GM18508 (cell line): ENCODE data around the gene PROSER2.
"Not testable (repeated sequence)": the region's sequence is repeated elsewhere in the genome, so short reads cannot be mapped to it uniquely, and the experiment has no call there.

Experiments
- ATAC-seq: cut with Tn5 transposase; IDR thresholded peaks from one replicate; pipeline ENCODE4 v1.9.1; 2021; ENCODE audit warnings: moderate number of reproducible peaks; ENCODE audit not compliant: insufficient read depth, unreplicated experiment

PROSER2 gene

GRCh38 chr10:11832042-11832441 is 8.9 kb downstream of the PROSER2 start:
- ATAC-seq, result no peak

GRCh38 chr10:11835061-11835460 is 11.9 kb downstream of the PROSER2 start:
- no peak for ATAC-seq

GRCh38 chr10:11835704-11836103 is 12.5 kb downstream of the PROSER2 start:
- no peak for ATAC-seq

- ATAC-seq, result no peak
Observed at GRCh38 chr10:11837372-11838161, 14.4 kb downstream of the PROSER2 start.

DNA sequence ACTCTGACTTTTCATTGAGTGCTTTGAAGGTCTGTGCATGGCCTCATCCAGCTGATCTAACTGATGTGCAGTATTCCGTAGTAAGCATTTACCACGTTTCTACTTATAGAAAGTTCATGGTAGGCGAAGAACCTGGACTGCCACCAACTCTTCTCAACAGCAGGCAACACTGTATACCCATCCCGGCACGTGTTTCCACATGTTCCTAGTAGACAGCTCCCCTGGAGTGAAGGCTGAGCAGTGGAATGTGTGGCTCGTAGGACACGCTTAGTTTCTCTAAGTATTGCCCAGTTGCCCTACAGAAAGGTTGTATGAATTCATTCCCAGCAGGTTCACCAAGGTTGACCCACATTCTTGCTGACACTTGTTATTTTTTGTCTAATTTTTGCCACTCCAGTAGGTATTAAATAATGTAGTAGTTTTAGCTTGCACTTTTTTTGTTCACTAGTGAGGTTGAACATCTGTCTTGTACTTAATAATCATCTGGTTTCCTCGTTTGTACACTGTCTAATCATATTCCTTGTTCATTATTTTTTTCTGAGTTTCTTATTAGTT is 15.2 kb downstream of the PROSER2 start:
- no peak for ATAC-seq

DNA sequence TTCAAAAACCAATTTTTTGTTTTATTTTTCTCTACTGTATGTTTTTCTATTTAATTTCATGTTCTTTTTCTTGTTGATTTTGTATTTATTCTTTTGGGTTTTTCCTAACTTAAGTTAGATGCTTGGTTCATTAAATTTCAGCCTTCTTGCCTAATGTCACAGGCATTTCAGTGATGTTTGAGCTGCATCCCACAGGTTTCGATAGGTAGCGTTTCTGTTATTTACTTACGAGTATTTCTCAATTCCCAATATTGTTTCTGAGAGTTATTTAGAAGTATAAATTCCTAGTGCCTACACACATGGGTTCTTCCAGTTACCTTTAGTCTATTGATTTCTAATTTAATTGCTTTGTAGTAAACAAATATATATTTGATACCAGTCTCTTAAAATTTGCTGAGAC is 18.2 kb downstream of the PROSER2 start:
- ATAC-seq, result no peak

GRCh38 chr10:11842411-11842810 is 19.3 kb downstream of the PROSER2 start:
- ATAC-seq, result no peak

DNA sequence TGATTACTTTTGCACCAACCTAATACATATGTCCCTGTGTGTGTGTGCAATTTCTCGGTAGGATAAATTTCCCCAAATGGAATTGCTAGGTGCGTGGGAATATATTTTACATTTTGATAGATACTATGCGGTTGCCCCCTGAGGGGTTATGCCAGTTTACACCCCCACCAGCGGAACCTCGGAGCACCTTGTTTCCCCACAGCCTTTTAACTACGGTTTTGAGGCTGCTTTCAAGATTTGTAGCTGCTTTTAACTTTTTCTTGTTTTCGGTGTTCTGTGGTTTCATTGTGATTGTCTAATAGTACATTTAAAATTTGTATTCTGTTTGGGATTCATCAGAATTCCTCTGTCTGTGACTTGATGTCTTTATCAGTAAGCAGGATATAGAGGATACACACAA is 22.0 kb downstream of the PROSER2 start:
- no peak for ATAC-seq

DNA sequence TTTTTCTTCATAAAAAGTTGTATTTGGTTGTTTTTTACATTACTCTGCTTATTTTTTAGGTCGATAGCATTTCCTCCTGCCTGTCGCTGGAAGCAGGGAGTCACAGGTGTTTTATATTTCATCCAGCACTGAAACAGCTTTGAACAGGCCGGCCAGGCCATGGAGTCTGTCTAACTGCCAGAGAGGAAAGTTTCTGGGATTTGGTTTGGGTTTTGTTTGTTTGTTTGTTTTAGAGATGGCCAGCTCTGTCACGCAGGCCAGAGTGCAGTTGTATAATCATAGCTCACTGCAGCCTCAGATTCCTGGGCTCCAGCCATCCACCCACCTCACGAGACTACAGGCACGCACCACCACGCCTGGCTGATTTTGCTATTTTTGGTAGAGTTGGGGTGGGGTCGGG is 23.4 kb downstream of the PROSER2 start:
- no peak for ATAC-seq

GRCh38 chr10:11849277-11849676 is 26.1 kb downstream of the PROSER2 start:
- ATAC-seq, result no peak

GRCh38 chr10:11849911-11850310 is 26.8 kb downstream of the PROSER2 start:
- no peak for ATAC-seq

- ATAC-seq, result no peak
Observed at GRCh38 chr10:11851910-11852309, 28.8 kb downstream of the PROSER2 start.

GRCh38 chr10:11852637-11853036 is 29.5 kb downstream of the PROSER2 start:
- not testable (repeated sequence) for ATAC-seq

GRCh38 chr10:11853468-11853867 is 30.3 kb downstream of the PROSER2 start:
- ATAC-seq, result no peak

DNA sequence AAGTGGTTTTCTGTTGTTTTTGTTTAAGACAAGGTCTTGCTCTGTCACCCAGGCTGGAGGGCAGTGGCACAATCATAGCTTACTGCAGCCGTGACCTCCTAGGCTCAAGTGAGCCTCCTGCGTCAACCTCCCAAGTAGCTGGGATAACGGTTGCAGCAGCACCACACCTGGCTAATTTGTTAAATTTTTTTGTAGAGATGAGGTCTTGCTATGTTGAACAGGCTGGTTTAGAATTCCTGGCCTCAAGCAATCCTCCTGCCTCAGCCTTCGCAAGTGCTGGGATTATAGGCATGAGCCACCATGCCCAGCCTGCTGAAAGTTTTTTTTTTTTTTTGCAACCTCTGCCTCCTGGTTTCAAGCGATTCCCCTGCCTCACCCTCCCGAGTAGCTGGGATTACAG is 31.1 kb downstream of the PROSER2 start:
- no peak for ATAC-seq

DNA sequence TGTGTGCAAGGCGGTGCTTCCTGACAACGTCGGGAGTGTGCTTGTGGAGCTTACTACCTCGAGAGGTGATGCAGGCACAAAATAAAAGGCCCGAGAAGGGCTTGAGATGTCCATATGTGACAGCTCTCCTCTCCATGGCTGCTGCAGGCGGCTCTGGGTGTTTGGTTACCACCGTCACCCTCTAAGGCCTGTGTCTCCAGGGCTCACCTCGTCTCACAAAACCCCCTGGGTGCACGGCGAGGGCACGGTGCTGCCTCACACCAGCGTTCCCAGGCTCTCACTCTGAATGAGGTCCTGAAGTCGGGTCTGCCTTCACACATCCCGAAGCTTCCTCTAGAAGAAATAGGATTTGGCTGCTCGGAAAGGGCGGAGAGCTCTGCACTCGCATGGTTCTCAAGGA is 32.9 kb downstream of the PROSER2 start:
- no peak for ATAC-seq

GRCh38 chr10:11856678-11857077 is 33.5 kb downstream of the PROSER2 start:
- ATAC-seq, result no peak

DNA sequence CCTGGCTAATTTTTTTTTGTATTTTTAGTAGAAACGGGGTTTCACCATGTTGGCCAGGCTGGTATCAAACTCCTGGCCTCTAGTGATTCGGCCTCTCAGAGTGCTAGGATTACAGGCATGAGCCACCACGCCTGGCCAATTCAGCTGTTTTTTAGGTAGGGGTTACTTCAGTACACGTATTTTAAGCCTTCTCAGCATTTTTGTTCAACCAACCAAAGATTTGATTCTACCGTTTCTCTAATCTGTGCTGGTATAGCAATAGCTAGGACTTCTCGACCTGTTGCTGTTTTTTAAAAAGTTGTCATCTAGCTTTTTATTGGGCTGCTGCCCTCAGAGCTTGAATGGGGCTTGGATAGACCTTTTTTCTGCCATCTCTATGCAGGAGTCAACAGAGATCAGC is 34.9 kb downstream of the PROSER2 start:
- no peak for ATAC-seq

DNA sequence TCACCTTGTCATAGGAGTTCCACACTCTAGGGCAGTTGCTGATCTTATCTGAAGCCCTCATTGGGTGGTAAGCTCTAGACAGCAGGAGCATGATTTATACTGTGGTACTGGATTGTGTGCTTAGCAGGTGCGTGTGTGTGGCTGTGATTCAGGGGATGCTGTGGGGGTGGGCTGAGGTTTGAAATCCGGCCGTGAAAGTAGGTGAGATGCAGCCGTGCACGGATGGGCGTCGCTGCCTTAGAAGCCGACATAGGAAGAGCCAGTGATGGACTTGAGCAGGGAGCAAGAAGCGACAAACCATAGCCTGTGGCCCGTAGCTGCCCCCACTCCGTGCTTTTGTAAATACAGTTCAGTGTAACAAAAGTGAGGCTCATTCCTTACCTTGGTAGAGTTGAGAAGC is 38.2 kb downstream of the PROSER2 start:
- no peak for ATAC-seq

GRCh38 chr10:11861811-11862428 is 38.8 kb downstream of the PROSER2 start:
- no peak for ATAC-seq

DNA sequence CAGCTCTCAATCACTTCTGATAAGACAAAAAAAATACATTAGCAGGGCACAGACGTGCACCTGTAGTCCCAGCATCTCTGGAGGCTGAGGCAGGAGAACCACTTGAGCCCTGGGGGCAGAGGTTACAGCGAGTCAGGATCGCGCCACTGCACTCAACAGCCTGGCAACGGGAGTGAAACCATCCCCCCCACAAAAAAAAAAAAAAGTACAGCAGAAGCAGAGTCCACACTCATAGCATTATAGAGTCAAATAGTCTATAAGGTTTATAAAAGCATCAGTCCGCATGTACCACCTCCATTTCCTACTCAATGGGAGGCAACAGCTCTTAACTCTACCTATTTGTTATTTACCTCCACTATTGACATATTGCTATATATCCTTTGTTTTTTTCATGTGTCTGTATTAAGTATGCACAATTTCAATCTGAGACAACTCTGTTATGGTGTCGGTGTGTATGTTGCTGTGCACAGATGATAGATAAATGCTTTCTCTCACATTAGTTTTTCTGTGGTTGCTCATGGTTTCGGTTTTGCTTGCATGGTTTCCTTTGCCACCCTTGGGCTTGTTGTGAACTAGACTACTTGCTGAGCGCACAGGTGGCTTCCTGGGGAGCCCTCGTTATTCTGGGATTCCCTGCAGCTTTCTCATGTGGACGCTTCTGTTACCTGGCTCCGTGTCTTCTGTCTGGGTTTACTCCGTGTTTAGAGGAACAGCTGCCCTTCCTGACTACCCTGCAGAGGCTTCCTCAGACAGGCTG is 40.4 kb downstream of the PROSER2 start:
- ATAC-seq, result peak; percentile 97
